PFSK-1 (cell line): ENCODE measurements around the gene ANO3.

ENCODE experiments used
- FOXP2 ChIP-seq: optimal IDR thresholded peaks from 2 replicates; pipeline ENCODE3; 2011; ENCODE audit warnings: borderline replicate concordance, control low read depth, inconsistent platforms; ENCODE audit not compliant: insufficient read depth; ENCODE audit errors: extremely low read length, extremely low read depth
- POLR2AphosphoS5 ChIP-seq: IDR thresholded peaks from 2 replicates; pipeline ENCODE4 v1.6.1; 2012; ENCODE audit warnings: low read depth, mild to moderate bottlenecking, control low read depth, low read length, moderate library complexity
- SIN3A ChIP-seq: IDR thresholded peaks from 2 replicates; pipeline ENCODE4 v1.6.1; 2012; ENCODE audit warnings: mild to moderate bottlenecking, low read length, moderate library complexity, borderline replicate concordance; ENCODE audit not compliant: insufficient read depth
- TAF1 ChIP-seq: IDR thresholded peaks from 2 replicates; pipeline ENCODE4 v1.6.1; 2012; ENCODE audit warnings: low read length, control low read depth, borderline replicate concordance; ENCODE audit not compliant: insufficient read depth
- TF ChIP-seq, protein P1 (sequence below), 2 experiments: IDR thresholded peaks; 2 replicates each; pipeline versions ENCODE4 v1.6.1 to v1.8.0; 2011 to 2012; ENCODE audit warnings: low read depth in 2 of 2, low read length in 2 of 2, control low read depth in 1 of 2, inconsistent platforms in 1 of 2, mild to moderate bottlenecking in 1 of 2, moderate library complexity in 1 of 2; ENCODE audit not compliant: insufficient read depth in 1 of 2

The ANO3 gene

DNA sequence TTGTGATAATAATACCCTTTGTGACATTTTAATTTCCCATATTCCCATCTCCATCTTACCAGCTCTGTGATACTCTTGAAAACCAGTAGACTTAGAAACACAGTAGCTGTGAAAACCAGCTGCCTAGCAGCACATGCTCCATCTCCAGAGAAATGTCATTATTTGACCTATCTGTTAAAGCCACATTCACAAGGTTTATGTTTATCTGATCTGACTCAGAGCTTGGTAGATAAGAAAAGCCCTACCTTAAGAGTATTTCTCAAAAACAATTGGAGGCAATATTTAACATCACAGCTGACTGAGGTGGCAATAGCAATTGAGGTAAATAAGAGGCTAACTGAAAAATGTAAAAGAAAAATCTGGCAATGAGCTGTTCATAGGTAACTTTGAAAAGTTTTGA, 8.1 kb upstream of the ANO3 start:
- TF ChIP-seq, protein P1, sequence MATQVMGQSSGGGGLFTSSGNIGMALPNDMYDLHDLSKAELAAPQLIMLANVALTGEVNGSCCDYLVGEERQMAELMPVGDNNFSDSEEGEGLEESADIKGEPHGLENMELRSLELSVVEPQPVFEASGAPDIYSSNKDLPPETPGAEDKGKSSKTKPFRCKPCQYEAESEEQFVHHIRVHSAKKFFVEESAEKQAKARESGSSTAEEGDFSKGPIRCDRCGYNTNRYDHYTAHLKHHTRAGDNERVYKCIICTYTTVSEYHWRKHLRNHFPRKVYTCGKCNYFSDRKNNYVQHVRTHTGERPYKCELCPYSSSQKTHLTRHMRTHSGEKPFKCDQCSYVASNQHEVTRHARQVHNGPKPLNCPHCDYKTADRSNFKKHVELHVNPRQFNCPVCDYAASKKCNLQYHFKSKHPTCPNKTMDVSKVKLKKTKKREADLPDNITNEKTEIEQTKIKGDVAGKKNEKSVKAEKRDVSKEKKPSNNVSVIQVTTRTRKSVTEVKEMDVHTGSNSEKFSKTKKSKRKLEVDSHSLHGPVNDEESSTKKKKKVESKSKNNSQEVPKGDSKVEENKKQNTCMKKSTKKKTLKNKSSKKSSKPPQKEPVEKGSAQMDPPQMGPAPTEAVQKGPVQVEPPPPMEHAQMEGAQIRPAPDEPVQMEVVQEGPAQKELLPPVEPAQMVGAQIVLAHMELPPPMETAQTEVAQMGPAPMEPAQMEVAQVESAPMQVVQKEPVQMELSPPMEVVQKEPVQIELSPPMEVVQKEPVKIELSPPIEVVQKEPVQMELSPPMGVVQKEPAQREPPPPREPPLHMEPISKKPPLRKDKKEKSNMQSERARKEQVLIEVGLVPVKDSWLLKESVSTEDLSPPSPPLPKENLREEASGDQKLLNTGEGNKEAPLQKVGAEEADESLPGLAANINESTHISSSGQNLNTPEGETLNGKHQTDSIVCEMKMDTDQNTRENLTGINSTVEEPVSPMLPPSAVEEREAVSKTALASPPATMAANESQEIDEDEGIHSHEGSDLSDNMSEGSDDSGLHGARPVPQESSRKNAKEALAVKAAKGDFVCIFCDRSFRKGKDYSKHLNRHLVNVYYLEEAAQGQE (IDR thresholded peaks at IDR 0.05; ENCODE audit: insufficient read depth in 1 of 2, low read depth in 2 of 2, low read length in 2 of 2) = no peak
- no peak for TF ChIP-seq FOXP2
- no peak for TF ChIP-seq POLR2AphosphoS5
- TF ChIP-seq SIN3A = no peak
- TF ChIP-seq TAF1 = no peak

DNA sequence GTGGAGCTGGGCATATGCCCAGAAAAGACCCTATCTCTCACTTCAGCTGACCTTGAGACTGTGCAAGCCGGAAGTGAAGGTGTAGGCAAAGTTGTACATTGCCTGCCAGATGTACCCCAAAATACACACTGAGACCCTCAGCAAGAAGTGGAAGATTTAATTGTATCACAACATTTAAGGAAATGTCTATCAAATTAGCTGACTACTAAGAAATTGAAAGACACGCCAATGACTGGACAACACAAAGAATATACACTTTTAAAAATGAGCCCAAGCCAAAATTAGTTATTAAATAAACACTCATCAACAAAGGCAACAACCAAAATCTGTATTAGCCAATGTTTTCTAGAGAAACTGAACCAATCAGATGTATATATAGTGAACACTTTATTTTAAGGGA, 7.7 kb upstream of the ANO3 start:
- no peak for TF ChIP-seq TAF1
- TF ChIP-seq FOXP2 = no peak
- TF ChIP-seq SIN3A = no peak
- no peak for TF ChIP-seq POLR2AphosphoS5
- TF ChIP-seq, protein P1 (IDR thresholded peaks at IDR 0.05; ENCODE audit: insufficient read depth in 1 of 2, low read depth in 2 of 2, low read length in 2 of 2) = no peak

DNA sequence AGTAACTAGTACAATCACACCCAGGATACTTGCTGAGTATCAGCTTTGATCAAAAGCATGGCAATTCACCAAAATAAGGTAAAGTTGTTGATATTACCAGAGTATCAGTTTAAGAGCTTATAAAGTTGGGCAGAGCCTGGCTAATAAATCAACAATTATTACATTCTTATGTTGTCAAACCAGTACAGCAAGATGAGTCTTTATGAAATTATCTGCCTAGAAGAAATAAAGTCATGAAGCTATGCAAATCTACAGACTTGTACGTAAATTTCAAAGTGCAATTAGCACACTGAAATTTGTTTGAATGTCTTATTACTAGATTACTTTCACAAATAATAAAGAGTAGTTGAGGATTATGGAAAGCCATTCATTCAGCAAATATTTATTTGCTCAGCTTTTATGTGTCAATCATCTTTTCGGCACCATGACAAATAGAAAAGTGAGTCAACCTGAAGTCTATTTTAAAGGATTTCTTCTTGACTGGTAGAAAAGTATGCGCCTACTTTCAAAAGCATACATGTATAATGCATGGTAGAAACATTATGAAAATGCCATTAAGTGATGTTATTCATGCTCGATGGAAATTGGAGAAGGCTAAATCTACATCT, 5.0 kb upstream of the ANO3 start:
- TF ChIP-seq, protein P1 (IDR thresholded peaks at IDR 0.05; ENCODE audit: insufficient read depth in 1 of 2, low read depth in 2 of 2, low read length in 2 of 2) = no peak
- no peak for TF ChIP-seq POLR2AphosphoS5
- no peak for TF ChIP-seq FOXP2
- no peak for TF ChIP-seq SIN3A
- TF ChIP-seq TAF1 = no peak

DNA sequence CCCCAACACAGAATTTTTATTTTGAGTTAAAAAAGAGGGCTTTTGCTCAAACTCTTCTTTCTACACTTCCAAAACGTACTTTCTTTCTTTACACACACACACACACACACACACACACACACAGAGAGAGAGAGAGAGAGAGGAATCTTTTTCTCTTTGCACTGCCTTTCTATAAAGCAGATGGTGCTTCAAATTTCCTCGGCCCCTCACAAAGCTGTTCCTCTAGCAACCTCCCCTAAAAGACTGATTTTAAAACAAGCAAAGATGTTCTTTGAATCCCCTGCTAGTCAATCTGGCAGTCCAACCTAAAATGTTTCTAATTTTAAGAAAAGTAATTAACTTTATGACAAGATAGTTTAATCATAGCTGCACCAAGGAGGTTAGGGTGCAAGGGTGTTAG, 2.7 kb upstream of the ANO3 start:
- TF ChIP-seq SIN3A = no peak
- no peak for TF ChIP-seq FOXP2
- no peak for TF ChIP-seq POLR2AphosphoS5
- TF ChIP-seq TAF1 = no peak
- TF ChIP-seq, protein P1 (IDR thresholded peaks at IDR 0.05; ENCODE audit: insufficient read depth in 1 of 2, low read depth in 2 of 2, low read length in 2 of 2) = no peak

DNA sequence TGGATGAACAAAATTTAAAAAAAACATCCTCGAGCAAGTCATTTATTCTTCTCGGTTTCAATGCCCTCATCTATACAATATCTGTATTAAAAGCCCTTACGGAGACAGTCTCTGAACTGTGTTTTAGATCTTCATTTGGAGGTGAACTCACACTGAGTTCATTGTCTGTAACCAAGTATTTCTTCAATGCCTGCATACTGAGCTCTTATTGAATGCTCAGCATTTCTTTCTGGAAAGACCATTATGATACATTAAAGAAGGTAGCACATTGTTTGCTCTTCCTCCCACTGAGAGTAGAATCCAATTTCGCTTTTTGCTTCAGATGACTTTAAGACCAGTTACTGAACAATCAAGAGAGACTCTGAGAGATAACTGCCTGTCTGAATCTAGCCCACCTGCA, 1.7 kb upstream of the ANO3 start:
- no peak for TF ChIP-seq SIN3A
- TF ChIP-seq, protein P1 (IDR thresholded peaks at IDR 0.05; ENCODE audit: insufficient read depth in 1 of 2, low read depth in 2 of 2, low read length in 2 of 2) = no peak
- TF ChIP-seq POLR2AphosphoS5 = no peak
